OCI-LY3 (cell line): Measurements from ENCODE around the gene IFI27.

ENCODE experiments used
- EZH2phosphoT487 ChIP-seq: fragments of 200-600 bp; shearing (Covaris generic); IDR thresholded peaks from 2 replicates; pipeline ENCODE4 v1.6.1; 2018; ENCODE audit warnings: antibody characterized with exemption, mixed run types, low read depth
- TF ChIP-seq, protein P1 (sequence below): fragments of 200-600, 300-600 bp; sonication (generic); IDR thresholded peaks from 2 replicates; pipeline ENCODE4 v1.5.1; 2014; ENCODE audit warnings: antibody characterized with exemption, low read length, low read depth

DNA sequence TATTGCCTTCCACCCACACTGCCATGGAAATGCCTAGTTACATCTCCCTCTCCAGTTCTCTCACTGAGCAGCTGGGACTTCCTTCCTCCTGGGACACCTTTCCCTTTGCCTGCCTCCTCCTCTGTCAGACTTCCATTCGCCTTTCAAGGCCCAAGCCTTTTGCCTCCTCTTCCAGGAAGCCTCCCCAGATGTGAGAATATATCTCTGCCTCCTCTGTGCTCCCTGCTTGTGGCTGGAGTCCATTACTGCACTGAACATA is 15.8 kb downstream of the IFI27 start:
- TF ChIP-seq, protein P1, sequence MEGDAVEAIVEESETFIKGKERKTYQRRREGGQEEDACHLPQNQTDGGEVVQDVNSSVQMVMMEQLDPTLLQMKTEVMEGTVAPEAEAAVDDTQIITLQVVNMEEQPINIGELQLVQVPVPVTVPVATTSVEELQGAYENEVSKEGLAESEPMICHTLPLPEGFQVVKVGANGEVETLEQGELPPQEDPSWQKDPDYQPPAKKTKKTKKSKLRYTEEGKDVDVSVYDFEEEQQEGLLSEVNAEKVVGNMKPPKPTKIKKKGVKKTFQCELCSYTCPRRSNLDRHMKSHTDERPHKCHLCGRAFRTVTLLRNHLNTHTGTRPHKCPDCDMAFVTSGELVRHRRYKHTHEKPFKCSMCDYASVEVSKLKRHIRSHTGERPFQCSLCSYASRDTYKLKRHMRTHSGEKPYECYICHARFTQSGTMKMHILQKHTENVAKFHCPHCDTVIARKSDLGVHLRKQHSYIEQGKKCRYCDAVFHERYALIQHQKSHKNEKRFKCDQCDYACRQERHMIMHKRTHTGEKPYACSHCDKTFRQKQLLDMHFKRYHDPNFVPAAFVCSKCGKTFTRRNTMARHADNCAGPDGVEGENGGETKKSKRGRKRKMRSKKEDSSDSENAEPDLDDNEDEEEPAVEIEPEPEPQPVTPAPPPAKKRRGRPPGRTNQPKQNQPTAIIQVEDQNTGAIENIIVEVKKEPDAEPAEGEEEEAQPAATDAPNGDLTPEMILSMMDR, result no peak
- TF ChIP-seq EZH2phosphoT487, result no peak
